Measurements from ENCODE around the gene ASB15.

Gene ASB15

DNA sequence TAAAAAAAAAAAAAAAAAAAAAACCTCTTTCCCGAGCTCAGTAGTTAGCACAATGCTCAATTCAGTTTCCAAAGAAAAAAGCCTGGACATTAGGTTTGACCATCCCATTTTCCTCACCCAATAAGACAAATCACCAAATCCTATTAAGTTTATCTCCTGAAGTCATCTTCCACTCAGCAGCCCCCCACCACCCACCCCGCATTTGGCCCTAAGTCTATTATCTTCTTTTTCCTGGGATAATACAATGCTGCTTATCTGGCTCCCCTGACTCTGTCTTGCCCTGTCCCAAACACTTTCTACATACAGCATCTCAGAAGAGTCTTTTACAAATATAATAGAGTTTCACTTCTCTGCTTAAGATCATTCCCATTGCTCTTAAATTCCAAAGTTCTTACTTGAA lies 36.3 kb downstream of the ASB15 start:
- DNase-seq: no peak
- Histone ChIP-seq H3K36me3 (replicated peaks) (no peaks in the 10 kb centered on the region), H3K4me3 (ENCODE audit: low read depth, low read length) (no peak overlapping the region), H3K27me3 (replicated peaks) (no peaks in the 10 kb centered on the region), H3K27ac (no peak overlapping the region)
- TF ChIP-seq, protein P1, sequence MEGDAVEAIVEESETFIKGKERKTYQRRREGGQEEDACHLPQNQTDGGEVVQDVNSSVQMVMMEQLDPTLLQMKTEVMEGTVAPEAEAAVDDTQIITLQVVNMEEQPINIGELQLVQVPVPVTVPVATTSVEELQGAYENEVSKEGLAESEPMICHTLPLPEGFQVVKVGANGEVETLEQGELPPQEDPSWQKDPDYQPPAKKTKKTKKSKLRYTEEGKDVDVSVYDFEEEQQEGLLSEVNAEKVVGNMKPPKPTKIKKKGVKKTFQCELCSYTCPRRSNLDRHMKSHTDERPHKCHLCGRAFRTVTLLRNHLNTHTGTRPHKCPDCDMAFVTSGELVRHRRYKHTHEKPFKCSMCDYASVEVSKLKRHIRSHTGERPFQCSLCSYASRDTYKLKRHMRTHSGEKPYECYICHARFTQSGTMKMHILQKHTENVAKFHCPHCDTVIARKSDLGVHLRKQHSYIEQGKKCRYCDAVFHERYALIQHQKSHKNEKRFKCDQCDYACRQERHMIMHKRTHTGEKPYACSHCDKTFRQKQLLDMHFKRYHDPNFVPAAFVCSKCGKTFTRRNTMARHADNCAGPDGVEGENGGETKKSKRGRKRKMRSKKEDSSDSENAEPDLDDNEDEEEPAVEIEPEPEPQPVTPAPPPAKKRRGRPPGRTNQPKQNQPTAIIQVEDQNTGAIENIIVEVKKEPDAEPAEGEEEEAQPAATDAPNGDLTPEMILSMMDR (IDR thresholded peaks at IDR 0.05; ENCODE audit: low read depth, low read length, missing control alignments): no peak
- in situ Hi-C loops (cut with HindIII; ENCODE audit: low pct_ligation_motif_present, low sequenced_read_pairs): loop anchor here (25.0 kb wide), 1 partner anchor 224 kb away; no protein-coding TSS in a partner anchor

DNA sequence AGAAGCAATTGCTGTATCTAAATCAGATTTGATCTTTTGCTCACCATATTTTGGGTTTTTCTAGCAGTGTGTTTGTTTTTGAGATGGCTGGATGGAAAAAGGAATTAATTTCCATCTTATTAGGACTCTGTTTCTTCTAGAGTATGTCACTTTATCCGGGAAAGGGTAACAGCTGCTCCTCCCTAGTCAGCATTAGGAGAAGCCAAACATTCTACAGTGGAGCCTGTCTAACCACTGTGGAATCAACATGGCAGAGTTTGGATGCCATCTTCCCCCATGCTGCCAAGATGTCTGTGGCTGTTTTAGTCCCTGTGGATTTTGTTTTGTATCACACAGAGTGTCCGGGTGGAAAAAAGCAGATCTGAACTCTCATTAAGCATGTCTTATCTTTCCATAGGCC lies 38.0 kb downstream of the ASB15 start:
- H3K4me3 ChIP-seq (ENCODE audit: low read depth, low read length): no peak overlapping the region
- H3K27ac ChIP-seq: no peak overlapping the region
- no peaks in the 10 kb centered on the region for H3K27me3 ChIP-seq (replicated peaks)
- TF ChIP-seq, protein P1 (IDR thresholded peaks at IDR 0.05; ENCODE audit: low read depth, low read length, missing control alignments): no peak
- in situ Hi-C loops (cut with HindIII; ENCODE audit: low pct_ligation_motif_present, low sequenced_read_pairs): loop anchor here (25.0 kb wide), 1 partner anchor 223 kb away; no protein-coding TSS in a partner anchor
- DNase-seq: no peak
- H3K36me3 ChIP-seq (replicated peaks): no peaks in the 10 kb centered on the region

DNA sequence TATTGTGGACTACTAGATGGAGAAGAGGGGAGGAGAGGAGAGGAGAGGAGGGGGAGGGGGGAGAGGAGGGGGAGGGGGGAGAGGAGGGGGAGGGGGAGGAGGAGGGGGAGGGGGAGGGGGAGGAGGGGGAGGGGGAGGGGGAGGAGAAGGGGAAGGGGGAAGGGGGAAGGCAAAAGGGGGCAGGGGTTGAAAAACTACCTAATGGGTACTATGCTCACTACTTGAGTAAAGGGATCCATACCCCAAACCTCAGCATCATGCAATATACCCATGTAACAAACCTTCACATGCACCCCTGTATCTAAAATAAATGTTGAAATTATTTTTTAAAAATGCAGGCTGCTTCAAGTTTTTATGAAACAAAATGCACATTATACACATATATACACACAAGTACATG lies 39.0 kb downstream of the ASB15 start:
- Histone ChIP-seq H3K27me3 (replicated peaks) (no peaks in the 10 kb centered on the region), H3K27ac (no peak overlapping the region), H3K36me3 (replicated peaks) (no peaks in the 10 kb centered on the region), H3K4me3 (ENCODE audit: low read depth, low read length) (no peak overlapping the region)
- no peak for DNase-seq
- in situ Hi-C loops (cut with HindIII; ENCODE audit: low pct_ligation_motif_present, low sequenced_read_pairs): loop anchor here (25.0 kb wide), 1 partner anchor 222 kb away; no protein-coding TSS in a partner anchor
- TF ChIP-seq, protein P1 (IDR thresholded peaks at IDR 0.05; ENCODE audit: low read depth, low read length, missing control alignments): no peak

DNA sequence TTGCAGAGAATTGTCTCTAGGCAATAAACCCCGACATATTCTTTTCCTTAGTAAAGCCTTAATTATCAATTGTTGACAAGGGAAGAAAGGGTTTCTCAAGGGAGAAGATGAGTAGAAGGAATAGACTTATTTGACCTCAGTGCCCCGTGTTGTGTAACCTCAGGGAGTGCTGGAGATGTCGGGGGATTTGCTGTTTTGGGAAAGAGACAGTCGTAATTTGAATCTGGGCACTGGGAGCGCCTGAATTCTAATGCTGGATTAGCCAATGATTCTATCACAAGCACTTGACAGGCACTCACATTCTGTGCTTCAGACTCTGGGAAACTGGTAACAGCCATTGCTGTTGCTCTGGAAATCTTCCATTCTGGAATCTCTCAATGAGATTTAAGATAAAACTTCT lies 40.3 kb downstream of the ASB15 start:
- in situ Hi-C loops (cut with HindIII; ENCODE audit: low pct_ligation_motif_present, low sequenced_read_pairs): loop anchor here (25.0 kb wide), 1 partner anchor 220 kb away; no protein-coding TSS in a partner anchor
- no peaks in the 10 kb centered on the region for H3K27me3 ChIP-seq (replicated peaks)
- no peak overlapping the region for H3K4me3 ChIP-seq (ENCODE audit: low read depth, low read length)
- DNase-seq: no peak
- no peak overlapping the region for H3K27ac ChIP-seq
- TF ChIP-seq, protein P1 (IDR thresholded peaks at IDR 0.05; ENCODE audit: low read depth, low read length, missing control alignments): no peak
- H3K36me3 ChIP-seq (replicated peaks): no peaks in the 10 kb centered on the region

DNA sequence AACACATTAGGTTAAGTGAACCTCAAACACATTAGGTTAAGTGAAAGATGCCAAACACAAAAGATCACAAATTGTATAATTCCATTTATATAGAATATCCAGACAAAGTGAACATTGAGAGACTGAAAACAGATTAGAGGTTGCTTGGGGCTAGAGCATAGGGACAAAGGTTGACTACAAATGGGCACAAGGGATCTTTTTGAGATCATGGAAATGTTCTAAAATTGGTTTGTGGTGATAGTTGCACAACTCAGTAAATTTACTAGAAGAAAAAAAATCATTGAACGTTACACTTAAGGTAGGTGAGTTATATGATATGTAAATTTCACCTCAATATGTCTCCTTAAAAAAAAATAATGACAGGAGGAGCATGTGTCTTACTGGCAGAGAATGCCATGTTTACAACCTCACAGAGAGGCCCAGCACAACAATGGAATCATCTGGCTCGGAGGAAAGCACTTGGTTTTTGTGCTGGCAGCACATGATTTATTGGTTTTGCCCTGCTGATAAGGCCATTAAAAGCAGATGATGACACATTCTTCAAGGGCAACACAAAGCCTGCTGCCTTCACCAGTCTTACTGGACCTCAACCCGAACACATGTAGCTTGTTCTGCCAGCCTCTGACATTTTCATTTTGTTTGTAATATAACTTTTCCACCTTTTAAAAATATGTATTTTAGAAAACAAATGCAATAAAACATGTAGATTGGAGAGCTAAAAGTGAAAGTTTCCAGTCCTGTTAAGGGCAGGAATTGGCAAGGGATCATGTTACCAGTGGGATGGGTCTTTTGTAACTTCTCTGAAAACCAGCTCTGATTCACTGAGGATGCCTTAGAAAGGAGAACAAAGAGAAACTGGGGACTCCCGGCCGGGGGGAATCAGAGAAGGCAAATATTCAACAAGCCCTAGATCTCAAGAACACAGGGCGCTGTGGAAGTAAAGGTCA lies 42.1 kb downstream of the ASB15 start:
- Histone ChIP-seq H3K27ac (no peak overlapping the region), H3K36me3 (replicated peaks) (no peaks in the 10 kb centered on the region), H3K4me3 (ENCODE audit: low read depth, low read length) (peak overlapping the region; percentile 33), H3K27me3 (replicated peaks) (no peaks in the 10 kb centered on the region)
- DNase-seq: peak; percentile 49
- TF ChIP-seq, protein P1 (IDR thresholded peaks at IDR 0.05; ENCODE audit: low read depth, low read length, missing control alignments): no peak
- in situ Hi-C loops (cut with HindIII; ENCODE audit: low pct_ligation_motif_present, low sequenced_read_pairs): loop anchor here (25.0 kb wide), 1 partner anchor 219 kb away; no protein-coding TSS in a partner anchor
